NCI-H774 (cell line): ENCODE results near the gene PSMA1.
A peak's percentile ranks its signal among the peaks of the same experiment; 100 is the strongest.

Source experiments
- DNase-seq: peaks from one replicate; lab custom pipeline; 2025; lab: John Stamatoyannopoulos, UW

Gene PSMA1

GRCh38 chr11:14529951-14530350 lies 9.8 kb upstream of the PSMA1 start:
- no peak for DNase-seq

GRCh38 chr11:14529321-14529720 lies 9.1 kb upstream of the PSMA1 start:
- no peak for DNase-seq

- DNase-seq = no peak
Measured at GRCh38 chr11:14522801-14523200, 2.6 kb upstream of the PSMA1 start.

- no peak for DNase-seq
Measured at GRCh38 chr11:14522245-14522644, 2.1 kb upstream of the PSMA1 start.

GRCh38 chr11:14520747-14521151 lies 563 bp upstream of the PSMA1 start:
- no peak for DNase-seq

GRCh38 chr11:14519597-14519916 lies 629 bp downstream of the PSMA1 start:
- DNase-seq = no peak

- DNase-seq = no peak
Measured at GRCh38 chr11:14518820-14519219, 1.4 kb downstream of the PSMA1 start.

- DNase-seq = no peak
Measured at GRCh38 chr11:14513800-14514199, 6.4 kb downstream of the PSMA1 start.

GRCh38 chr11:14506532-14506931 lies 13.7 kb downstream of the PSMA1 start:
- no peak for DNase-seq

GRCh38 chr11:14503023-14503422 lies 17.2 kb downstream of the PSMA1 start:
- DNase-seq = no peak

- DNase-seq = no peak
Measured at GRCh38 chr11:14502039-14502438, 18.1 kb downstream of the PSMA1 start.

- DNase-seq = no peak
Measured at GRCh38 chr11:14500181-14500651, 20.0 kb downstream of the PSMA1 start.

GRCh38 chr11:14499560-14500180 lies 20.5 kb downstream of the PSMA1 start, which contains the start of gene COPB1:
TSS of gene COPB1 (minus strand) at chr11:14499811. CDS start at chr11:14498928, 883 bp downstream.
- peak; percentile 76 for DNase-seq

- no peak for DNase-seq
Measured at GRCh38 chr11:14499178-14499559, 21.0 kb downstream of the PSMA1 start.

GRCh38 chr11:14480716-14481115 lies 39.5 kb downstream of the PSMA1 start:
- DNase-seq = no peak

GRCh38 chr11:14471127-14471526 lies 49.1 kb downstream of the PSMA1 start:
- no peak for DNase-seq

- no peak for DNase-seq
Measured at GRCh38 chr11:14463623-14464022, 56.6 kb downstream of the PSMA1 start.

GRCh38 chr11:14460147-14460546 lies 60.0 kb downstream of the PSMA1 start:
- DNase-seq = no peak

- no peak for DNase-seq
Measured at GRCh38 chr11:14458377-14458776, 61.8 kb downstream of the PSMA1 start.

GRCh38 chr11:14455648-14456430 lies 64.3 kb downstream of the PSMA1 start:
- no peak for DNase-seq
